HG02943 (cell line): ENCODE measurements around the gene ZNRF2.

Experiments
- ATAC-seq: cut with Tn5 transposase; IDR thresholded peaks from one replicate; pipeline ENCODE4 v1.9.1; 2021; ENCODE audit warnings: mild to moderate bottlenecking, low read depth, moderate library complexity; ENCODE audit not compliant: unreplicated experiment

Gene ZNRF2

DNA sequence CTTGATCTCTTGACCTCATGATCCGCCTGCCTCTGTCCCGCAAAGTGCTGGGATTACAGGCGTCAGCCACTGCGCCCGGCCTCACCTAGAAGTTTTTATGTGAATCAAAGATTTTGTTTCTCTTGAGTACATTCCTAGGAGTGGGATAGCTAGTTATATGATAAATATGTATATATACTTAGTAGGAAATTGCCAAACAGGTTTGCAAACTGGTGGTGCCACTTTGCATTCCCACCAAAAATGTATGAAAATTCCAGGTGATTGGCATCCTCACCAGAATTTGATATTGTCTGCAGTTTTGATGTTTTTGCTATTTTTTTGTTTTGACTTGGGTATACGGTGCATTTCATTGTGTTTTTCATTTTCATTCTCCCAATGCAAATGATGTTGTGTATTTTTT, 107.4 kb downstream of the ZNRF2 start:
- ATAC-seq, result no peak

DNA sequence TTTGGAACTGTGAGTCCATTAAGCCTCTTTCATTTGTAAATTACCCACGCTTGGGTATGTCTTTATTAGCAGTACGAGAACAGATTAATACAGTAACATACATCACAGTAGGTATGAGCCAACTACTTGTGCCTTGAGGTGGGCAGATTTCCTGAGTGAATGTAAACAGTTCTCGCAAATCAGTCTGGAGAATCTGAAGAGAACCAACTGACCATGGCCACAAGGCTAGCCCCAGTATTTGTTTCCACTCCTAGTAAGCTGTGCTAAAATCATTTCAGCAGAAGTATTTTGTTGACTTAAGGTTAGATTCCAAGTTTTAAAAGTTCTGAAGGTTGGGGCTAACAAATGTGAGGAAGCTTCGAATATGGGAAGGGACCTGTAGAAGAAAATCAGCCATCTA, 111.3 kb downstream of the ZNRF2 start:
- no peak for ATAC-seq

DNA sequence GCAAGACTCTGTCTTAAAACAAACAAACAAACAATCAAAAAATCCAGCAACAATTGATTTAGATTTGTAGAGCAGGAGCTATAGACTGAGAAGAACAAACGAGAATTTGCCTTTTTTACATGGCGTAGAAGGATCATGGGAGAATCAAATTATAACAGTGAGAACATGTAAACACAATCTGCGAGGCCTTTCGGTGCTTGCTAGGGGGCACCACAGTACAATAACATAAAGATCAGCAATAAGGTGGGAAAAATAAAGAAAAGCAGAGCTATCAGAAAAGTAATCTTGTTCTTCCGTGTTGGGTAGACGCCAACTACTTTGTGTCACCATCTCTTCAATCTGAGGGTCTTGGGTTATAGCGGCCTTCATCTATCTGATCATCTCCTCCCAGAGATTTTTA, 112.0 kb downstream of the ZNRF2 start:
- ATAC-seq, result no peak

DNA sequence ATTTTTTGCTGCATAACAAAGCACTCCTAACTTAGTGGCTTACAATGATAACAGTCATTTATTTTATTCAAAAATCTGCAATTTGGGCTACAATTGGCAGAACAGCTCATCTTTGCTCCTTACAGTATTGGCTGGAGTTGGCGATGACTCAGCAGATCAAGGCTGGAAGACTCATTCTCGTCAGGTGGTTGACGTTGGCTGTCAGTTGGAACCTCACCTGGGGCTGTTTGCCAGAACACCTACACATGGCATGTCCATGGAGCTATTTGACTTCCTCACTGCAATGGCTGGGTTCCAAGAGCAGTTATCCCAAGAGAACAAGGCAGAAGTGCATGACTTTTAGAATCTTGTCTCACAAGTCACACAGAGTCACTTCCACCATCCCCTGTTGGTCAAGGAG, 119.1 kb downstream of the ZNRF2 start:
- ATAC-seq, result no peak

- no peak for ATAC-seq
Observed at GRCh38 chr7:30405179-30405578, 120.8 kb downstream of the ZNRF2 start.

DNA sequence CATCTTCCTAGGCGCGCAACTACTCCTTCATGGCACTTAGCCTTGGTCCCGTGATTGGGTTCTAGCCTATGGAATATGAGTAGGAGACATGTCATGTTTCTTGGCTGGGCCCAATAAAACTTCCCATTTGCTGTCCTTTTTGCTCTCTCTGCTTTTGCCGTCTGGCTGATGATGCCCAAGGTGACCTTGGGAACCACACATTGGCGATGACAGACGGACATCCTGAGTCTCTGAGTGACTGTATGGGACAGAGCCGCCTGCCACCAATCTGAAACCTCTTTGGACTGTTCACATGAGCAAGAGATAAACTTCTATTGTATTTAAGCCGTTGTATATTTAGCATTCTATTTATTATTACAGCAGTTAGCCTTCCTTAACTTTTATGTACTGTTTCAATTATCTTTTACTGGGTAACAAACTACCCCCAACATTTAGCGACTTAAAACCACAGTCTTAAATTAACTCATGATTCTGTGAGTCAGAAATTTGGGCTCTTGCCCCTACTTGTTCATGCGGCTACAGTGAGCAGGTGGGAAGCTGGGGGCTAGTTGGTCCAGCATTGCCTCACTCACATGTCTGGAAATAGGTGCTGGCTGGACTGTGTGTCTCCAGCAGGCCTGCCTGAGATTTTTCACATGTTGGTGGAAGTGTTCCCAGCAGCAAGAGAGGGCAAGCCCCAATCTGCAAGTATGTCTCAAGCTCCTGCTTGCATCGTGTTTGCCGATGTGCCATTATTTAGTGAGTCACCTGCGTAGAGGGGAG, 122.4 kb downstream of the ZNRF2 start:
- no peak for ATAC-seq

GRCh38 chr7:30411173-30411572, 126.8 kb downstream of the ZNRF2 start:
- ATAC-seq, result no peak

DNA sequence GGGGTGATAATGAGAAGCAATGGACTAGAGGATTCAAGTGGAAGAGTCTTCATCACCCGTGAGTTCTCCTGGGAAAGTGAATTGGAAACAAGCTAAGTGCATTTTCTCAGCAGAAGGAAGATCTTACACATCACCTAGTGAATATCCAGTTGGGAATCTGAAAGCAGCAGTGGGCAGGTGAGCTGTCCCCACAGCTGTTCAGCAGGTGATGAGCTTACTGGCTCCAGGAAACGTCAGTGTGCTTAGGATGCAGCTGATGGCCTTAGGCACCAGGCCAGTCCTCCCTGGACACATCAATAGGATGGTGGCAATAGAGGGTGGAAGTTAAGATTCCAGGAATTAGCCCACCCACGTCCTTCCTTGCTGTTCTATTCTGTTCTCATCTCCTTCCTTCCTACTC, 127.5 kb downstream of the ZNRF2 start:
- ATAC-seq, result no peak

DNA sequence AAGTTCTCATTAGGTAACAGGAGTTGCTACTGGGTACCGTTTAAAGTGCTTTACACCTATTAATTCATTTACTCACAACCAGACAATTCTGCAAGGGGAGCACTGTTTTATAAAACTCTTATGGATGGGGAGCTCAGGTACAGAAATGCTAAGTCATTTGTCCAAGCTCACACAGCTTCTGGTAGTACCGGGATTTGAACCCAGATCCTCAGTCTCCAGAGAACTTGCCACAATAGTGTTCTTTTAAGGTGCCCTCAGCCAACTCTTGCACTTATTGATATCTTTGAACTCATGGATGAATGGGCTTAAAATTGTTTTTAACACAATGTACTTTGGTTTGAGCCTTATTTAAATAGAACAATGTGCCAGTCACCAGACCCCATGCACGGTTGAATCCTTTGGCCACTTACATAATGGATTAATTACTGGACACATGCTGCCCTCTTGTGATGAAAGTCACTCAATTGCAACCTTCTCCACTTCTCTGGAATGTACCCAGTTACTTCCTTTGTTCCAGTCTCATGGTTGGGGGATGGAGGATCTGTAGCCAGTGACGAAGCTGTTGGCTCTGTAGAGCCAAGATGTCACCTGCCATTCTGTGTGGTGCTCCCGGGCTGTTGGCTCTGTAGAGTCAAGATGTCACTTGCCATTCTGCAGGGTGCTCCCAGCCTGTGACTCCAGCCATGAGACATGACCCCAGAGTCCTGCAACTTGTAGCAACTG, 128.5 kb downstream of the ZNRF2 start:
- ATAC-seq, result no peak

DNA sequence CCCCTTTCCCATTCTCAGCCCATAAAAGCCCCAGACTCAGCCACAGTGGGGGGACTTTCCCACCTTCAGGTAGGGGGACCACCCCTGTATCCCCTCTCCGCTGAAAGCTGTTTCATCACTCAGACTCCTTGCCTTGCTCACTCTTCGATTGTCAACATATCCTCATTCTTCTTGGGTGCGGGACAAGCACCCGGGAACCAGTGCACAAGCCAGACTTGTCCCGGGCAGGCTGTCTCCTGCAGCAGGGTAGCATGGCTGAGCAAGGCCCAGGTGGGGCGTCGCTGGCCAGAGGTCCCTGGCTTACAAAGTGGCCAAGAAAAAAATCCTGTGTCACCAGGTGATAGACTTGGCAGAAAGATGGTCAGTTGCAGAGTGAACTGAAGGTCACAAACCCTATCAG, 129.5 kb downstream of the ZNRF2 start:
- no peak for ATAC-seq
